ENCODE measurements around the gene MDH1B. TPM values are rescaled to one million over a fixed set of nuclear protein-coding genes. Genes with fewer than 3 reads are reported as not detected.
"Not testable (repeated sequence)": the region's sequence is repeated elsewhere in the genome, so short reads cannot be mapped to it uniquely, and the experiment has no call there.

Gene MDH1B
- under 1 TPM; 0.24 to 0.77 (median 0.42) TPM for polyA plus RNA-seq (ENCODE audit: insufficient read length in 10 of 10)
- long read RNA-seq, donor 1: 0 reads
- long read RNA-seq, donor 2: 0 reads
- long read RNA-seq, donor 3: 0 reads
- long read RNA-seq, donor 4: 0 reads
- long read RNA-seq, donor 5: 0 reads
- long read RNA-seq, donor 6: 0 reads
- long read RNA-seq, donor 7: 0 reads
- long read RNA-seq, donor 8: 0 reads
- long read RNA-seq, donor 9: 0 reads

DNA sequence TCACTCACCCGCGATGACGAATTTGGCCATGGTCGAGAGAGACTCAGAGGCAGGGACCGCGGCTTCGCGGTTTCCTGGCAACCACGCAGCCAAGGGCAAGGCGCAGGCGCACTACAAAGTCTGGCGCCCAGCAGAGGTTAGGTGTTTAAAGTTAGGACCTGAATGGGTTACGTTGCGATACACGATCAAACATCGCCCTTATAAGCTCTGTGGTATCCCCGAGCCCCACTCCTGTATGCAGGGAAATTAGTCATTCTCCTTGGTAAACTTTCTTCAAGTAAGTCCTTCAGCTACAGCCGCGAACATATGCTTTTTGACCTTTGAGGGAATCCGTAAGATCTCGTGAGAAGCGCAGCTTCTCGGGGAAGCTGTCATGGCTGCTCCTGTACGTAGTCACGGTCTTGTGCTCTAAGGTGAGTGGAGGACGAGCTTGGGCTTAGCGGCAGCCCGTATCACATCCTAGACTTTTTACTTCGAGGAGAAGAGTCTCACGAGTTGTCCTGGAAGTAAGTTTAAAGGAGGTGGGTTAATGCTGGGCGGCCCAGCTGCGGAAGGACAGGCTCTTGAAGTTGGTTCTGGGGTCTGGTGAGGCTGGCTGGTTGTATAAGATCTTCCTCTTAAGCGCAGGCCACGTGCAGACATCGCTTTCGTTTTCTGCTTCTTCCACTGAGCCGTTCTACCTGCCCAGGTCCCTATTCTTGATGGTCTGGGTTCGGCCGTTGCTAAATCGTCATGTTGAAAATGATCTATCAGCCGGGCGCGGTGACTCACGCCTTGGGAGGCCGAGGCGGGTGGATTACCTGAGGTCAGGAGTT lies at the start of gene MDH1B, which contains the start of gene FASTKD2:
Gene MDH1B (minus strand): TSS at position 87 of the 815 bp plus-strand sequence. CDS start 57 bp downstream, at position 30.
Gene FASTKD2 (plus strand): TSS at position 365 of the 815 bp plus-strand sequence. CDS start 1,088 bp downstream, outside the sequence.
- peak; percentile 96 to 99 (median 96) for DNase-seq

DNA sequence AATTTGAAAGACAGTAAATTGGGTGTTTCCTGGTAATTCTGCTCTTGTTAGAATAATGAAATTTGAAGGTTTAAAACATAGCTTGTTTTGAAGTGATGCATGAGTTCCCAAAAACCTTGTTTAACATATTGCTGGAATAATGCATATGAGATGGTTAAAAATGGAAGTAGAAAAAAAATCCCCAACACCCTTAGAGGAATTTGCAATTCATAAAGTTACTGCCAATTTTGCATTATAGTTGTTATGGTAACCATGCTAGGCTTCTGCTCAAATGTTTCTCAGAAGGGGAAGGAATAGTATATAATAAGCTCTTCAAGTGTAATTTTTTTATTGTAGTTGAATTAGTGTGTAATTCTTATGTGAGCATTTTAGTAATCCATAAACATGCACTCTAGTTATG lies 49.4 kb upstream of the MDH1B start:
- DNase-seq: peak in 2 of 3 donors; percentile 51 to 73

DNA sequence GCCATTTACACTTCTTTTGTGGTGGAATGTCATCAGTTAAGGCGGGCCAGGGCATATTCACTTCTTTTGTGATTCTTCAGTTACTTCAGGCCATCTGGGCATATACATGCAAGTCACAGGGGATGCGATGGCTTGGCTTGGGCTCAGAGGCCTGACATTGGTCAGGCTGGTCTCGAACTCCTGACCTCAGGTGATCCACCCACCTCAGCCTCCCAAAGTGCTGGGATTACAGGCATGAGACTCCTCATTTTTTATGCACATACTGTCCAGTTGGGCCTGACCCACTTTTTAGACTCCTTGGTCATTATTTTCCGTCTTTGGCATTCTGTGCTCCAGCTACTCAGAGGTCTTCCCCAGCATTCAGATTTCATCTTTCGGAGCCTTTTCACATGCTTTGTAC lies 47.3 kb upstream of the MDH1B start:
- not testable (repeated sequence) for DNase-seq

DNA sequence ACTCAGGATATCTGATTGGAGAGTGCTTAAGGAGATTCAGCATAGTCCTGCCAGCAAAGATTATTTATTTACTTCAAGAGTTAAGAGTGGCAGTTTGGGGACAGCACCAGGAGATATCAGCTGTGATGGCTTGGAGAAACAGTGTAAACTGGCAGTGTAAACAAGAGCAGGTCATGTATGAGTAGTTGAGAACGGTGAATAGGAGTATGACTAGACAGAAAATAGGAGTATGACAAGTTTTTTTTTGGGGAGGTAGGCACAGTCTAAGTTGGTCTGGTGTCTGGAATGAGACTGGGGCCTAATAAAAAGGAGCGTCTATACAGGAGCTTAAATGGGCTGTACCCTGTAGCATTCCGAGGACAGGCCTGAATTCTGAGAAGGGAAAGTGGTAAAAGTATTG lies 42.5 kb upstream of the MDH1B start:
- not testable (repeated sequence) for DNase-seq

DNA sequence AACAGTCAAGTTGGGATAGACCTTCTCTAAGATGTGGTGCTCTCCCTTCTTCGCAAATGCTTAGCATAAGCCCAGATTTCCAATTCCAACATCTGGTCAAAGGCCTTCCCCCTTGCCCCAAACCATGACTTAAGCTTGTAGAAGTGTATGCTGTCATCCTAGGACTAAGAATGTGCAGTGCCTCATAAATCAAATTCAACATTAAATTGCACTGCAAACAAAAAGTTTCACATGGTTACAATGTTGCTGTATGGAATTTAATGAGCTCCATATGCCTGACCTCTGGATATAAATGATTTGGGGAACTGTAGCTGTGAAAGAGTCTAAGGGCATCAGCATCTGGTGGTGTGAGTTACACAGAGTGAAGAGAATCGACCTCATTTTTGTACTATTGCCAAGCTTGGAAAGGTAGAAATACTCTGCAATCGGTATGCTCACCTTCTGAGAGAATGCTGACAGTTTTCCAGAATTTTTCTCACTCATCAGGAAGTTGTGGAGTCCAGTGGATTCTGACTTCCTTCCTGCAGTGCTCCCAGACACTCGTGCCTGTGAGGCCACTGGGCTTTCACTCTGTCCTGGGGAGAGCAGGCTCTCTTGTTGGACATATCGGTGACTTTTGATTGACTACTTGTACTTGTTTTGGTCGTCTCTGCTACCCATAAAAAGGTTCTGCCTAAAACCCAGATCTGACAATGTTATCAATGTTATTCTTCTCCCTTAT lies 40.9 kb upstream of the MDH1B start:
- DNase-seq: peak; percentile 75 to 88 (median 76)

DNA sequence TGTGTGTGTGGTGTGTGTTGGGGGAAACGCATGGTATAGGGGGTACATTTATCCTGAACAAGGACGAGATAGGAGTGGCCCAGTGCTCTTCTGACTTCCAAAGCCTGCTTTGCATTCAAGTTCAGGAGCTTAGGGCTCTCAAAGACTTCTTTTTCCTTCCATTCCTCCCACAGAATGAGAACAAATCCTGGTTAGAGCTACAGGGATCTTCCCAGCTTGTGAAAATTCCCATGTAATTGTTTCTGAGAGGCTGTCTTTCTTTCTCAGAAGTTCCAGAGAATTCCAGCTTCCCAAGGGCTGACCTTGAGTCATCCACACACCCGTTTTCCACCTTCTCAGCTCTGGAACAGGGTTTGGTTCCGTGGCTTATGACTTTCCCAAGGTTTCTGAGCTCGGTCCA lies 39.2 kb upstream of the MDH1B start:
- no peak for DNase-seq

DNA sequence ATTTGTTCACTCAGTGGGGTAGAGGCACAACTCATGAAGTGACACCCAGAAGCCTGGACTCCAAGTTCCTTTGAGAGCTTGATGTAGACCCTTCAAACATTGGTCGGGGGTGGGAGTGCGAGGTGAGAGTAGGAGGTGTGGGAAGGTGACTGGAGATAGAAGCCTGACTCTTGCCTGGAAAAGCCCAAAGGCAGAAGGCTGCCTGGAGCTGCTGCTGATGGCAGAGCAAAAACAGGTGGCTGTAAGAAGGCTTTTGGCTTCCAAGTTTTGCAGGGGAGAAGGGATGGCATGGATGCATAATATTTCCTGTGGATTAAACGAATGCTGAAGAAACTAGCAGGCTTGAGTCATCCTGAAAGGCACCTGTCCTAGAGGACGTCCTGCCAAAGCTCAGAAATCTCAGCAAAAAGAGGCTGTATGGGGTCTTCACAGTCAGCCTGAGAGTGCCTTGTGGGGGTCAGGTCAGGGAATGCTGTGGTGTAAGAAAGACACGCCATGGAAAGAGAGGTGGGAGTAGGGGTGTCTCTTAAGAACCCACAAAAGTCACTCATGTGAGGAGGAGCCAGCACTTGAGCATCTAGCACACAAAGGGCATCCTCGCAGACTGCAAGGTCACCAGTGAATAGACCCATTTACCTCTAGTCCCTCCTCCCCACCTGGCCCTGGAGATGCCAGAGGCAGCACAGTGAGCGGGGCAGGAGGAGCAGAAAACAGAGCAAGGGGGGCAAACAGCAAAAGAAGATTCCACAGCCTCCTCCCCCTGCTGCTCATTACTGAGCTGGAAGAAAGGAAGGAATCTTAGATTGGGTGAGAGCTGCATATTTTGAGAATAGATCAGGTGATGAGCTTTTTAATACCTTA lies 37.8 kb upstream of the MDH1B start:
- DNase-seq: no peak

DNA sequence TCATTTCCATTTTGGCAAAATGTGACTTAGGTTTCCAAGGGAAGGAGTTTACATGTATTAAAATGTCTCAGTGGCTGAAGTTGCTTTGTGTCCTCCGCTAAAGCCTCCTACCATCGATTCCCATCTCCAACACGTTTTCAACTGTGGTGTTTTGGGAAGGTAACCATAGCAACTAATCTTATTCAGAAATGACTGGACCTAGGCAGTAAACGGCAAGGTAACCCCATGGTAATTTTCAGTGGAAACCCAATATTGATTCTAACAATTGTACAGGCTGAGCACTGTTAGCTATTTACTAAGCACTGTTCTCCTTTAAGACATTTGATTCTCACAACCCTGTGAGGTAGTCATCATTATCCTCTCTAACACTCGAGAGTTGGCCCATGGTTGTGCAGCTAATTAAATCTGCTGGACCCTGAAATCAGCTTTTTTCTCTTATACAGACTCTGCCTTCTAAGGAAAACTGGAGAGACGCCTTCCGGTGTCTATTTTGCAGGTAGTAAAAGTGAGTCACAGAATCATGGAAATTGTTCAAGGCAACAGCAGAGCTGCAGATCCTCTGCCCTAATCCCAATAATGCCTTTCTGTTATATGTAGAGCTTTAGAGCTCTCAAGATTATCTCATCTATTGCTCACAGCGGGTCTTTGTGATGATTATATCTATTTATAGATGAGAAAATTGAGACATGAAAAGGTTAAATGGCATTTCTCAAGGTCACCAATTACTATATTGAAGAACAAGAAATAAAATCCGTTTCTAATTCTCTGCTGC lies 36.5 kb upstream of the MDH1B start:
- DNase-seq: peak in 1 of 3 donors; percentile 30

DNA sequence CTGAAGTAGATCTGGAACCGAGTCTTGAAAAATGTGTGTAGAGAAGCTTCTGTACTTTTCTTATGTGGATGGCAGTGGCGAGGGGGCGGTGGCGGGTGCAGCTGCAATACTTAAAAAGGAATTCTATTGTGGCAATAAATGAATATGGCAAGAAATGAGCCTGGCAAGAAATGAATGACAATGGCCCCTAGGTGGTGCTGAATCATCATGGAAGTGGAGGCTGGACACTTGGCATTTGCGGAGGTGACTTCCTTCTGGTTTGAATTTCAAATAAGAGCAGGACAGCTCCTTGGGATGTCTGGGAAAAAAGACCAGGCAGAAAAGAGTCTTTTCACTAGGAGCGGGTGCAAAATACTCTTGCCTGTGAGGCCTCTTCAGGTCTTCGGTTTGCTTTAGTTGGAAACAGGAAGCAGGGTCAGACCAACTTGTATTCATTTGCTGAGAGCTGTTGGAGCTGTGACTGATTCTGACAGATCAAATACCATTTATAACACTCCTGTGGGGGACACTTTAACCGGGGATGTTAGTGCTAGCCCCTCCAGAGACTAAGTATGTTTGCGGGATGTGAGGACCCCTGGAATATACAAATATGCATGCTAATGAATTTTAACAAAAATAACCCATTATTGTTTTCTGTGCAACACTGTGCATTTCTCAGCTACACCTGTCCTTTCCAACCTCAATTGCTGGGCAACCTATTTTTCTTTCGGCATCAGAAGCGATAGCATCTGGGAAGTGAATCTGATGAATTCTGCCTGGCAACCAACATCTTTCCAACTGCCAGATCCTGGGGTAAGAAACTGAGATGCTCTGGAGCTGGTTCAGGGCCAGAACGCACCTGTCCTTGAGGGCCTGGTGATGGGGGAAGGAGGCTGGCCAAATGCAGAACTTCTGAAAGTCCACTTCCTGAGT lies 35.6 kb upstream of the MDH1B start:
- DNase-seq: peak; percentile 77 to 92 (median 87)

DNA sequence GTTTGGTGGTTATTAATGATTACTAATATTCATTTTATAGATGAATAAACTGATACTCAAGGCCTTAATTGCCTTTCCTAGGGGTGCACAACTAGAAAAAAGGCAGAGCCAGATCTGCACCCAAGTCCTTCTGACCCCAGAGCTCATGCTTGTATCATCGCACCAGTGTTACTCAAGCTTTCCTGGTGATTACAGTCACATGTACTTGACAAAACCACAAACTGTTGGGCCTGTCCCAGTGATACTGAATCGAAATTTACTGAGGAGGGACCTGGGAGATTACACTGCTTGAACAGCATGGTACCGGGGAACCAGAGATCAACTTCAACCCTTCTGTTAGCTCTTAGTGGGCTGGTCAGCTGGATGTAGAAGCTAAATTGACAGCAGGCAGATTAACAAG lies 34.0 kb upstream of the MDH1B start:
- DNase-seq: no peak

DNA sequence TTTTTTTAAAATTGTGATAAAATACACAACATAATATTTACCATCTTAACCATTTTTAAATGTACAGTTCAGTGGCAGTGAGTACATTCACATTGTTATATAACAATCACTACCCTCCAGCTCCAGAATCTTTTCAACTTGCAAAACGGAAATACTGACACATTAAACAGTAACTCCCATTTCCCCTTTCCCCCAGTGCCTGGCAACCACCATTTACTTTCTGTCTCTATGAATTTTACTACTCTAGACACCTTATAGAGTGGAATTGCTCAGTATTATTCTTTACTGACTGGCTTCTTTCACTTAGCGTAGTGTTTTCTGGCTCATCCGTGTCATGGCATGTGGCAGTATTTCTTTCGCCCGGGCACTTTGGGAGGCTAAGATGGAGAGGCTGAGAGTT lies 32.9 kb upstream of the MDH1B start:
- no peak for DNase-seq

DNA sequence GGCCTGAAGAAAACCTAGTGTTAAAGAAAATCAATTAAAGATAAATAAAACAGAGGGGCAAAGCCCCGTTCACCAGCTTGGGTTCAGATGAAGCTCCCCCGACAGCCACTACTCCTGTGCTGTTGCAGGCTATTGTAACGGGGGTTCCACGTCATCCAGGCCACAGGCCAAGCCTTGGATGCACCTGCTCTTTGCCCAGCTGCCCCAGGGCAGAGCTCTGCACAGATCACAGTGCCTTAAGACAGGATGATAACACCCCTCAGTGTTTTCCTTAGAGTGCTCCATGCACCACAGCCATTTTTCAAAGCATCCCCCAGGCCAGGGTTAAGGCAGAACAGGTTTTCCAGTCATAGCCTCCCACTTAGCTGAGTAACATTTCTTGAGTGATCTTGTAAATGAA lies 32.2 kb upstream of the MDH1B start:
- DNase-seq: no peak

DNA sequence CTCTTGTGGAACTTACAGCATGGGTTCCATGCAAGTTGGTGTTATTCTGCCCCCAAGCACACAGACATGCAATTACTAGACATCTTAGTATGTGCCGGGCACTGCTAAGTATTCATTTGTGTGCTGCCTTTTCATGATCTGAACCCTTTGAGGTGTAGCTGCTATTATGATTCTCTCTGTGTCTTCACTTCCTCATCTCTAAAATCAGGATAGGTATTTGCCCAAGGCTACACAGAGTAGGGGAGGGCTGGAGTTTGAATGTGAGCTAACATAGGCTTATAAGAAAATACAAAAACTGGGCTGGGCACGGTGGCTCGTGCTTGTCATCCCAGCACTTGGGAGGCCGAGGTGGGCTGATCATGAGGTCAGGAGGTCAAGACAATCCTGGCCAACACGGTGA lies 27.5 kb upstream of the MDH1B start:
- DNase-seq: no peak

DNA sequence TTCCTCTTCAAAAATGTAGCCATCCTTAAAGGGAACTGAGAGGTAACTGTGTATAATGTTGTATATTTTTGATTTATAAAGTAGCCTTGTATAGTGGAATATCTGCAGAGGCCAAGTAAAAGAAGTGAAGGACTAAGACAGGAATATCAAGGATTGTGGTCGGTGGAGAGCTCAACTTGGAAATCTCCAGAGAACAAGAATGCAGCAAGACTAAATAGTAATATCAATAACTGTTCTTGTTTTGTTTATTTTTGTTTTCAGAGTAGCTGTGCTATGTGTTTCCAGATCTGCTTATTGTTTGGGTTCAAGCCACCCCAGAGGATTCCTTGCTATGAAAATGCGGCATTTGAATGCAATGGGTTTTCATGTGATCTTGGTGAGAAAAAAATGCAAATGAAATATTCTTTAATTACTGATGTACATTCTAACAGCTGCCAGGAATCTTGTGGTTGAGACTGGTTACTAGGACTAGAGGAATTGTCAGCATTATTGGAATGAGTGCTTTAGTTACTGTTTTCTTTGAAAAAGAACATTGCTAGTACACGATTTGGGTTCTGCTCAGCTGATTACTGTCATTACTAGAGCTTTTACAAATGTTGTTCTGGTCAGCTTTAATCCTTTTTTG lies 25.3 kb upstream of the MDH1B start:
- DNase-seq: no peak

DNA sequence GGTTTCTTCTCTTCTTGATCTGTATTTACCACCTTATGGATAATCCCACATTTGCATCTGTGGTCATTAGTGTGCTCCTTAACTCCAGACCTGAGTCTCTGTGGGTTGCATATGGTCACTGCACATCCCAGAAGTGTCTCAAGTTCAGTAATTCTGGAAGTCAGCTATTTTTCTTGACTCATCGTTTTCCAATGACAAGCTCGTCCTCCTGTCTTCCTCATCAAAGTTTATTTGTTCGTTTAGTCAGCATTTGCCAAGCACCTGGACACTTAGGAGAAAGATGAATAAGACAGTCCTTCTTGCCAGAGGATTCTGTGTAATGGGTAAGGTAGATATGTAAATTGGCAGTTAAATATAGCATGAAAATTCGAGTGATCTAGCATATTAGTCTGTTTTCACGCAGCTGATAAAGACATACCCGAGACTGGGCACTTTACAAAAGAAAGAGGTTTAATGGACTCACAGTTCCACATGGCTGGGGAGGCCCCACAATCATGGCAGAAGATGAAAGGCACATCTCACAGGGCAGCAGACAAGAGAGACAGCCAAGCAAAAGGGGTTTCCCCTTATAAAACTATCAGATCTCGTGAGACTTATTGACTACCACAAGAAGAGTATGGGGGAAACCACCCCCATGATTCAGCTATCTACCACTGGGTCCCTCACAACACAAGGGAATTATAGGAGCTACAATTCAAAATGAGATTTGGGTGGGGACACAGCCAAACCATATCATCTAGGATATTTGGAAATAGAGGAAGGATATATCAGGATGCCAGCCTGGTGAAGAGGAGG lies 19.6 kb upstream of the MDH1B start:
- DNase-seq: no peak

DNA sequence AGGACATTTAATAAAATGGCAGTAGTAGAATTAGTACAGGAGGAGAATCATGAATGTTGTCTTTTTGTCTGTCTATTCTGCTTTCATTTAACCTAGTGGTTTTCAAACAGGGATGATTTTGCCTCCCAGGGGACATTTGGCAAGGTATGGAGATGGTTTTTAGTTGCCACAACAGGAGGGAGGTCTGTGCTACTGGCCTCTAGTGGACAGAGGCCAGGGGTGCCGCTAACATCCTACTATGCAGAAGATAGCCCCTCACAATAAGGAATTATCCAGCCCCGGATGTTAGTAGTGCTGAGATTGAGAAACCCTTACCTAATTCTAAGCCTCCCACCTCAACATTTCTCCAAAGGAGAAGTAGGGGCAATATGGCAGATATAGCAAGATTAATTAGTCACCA lies 18.6 kb upstream of the MDH1B start:
- no peak for DNase-seq

DNA sequence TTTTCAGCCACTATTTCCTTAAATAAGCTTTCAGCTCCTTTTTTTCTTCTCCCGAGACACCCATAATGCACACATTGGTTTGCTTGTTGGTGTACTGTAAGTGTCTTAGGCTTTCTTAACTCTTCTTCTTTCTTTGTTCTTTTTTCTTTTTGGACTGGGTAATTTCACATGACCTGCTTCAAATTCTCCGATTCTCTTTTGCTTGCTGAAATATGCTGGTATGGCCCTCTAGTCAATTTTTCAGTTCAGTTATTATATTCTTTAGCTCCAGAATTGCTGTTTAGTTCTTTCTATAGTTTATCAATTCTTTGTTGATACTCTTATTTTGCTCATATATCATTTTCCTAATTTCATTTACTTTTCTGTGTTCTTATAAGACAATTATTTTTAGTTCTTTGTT lies 15.5 kb upstream of the MDH1B start:
- no peak for DNase-seq

DNA sequence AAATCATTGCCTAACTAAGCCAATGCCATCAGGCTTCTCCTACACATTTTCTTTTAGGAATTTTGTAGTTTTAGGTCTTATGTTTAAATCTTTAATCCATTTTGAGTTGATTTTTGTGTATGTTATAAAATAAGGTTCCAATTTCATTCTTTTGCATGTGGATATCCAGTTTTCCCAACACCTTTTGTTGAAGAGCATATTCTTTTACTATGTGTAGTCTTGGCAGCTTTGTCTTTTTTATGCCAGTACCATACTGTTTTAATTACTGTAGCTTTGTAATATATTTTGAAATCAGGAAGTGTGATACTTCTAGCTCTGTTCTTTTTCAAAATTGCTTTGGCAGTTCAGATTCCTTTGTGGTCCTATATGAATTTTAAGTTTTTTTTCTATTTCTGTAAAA lies 11.3 kb upstream of the MDH1B start:
- no peak for DNase-seq

All from muscle of back (tissue), 13 donors.